A549 (cell line): ENCODE measurements around the gene SPAG9.

Experiments
- FOSB ChIP-seq: fragments of 250-450 bp; sonication (Bioruptor Pico); IDR thresholded peaks from 2 replicates; pipeline ENCODE4 v1.5.0; 2020; ENCODE audit warnings: mild to moderate bottlenecking, moderate library complexity
- HMGXB4 ChIP-seq: fragments of 250-450 bp; sonication (Bioruptor Pico); IDR thresholded peaks from 2 replicates; pipeline ENCODE4 v1.5.0; 2021; ENCODE audit warnings: mild to moderate bottlenecking, moderate library complexity, borderline replicate concordance
- TF ChIP-seq, protein P1 (sequence below): IDR thresholded peaks from 2 replicates; pipeline ENCODE4 v1.6.1; 2012

- TF ChIP-seq, protein P1, sequence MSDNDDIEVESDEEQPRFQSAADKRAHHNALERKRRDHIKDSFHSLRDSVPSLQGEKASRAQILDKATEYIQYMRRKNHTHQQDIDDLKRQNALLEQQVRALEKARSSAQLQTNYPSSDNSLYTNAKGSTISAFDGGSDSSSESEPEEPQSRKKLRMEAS = no peak
- no peak for TF ChIP-seq FOSB (CRISPR knock-in tag)
- no peak for TF ChIP-seq HMGXB4 (CRISPR knock-in tag)
Measured at GRCh38 chr17:51028176-51028863, 92.3 kb downstream of the SPAG9 start.
